Body of pancreas (tissue), 4 donors: ENCODE results near the gene KRT80. TPM values are rescaled to one million over a fixed set of nuclear protein-coding genes. Genes with fewer than 3 reads are reported as not detected.

Experiments
- ATAC-seq: fragments of 150-250 bp; one replicate; pipeline ENCODE4 v1.9.1; 2016
- DNase-seq, 4 donors: peaks; one replicate each; pipeline ENCODE4 v3.0.0-alpha.2; 2019
- H3K27ac ChIP-seq, 4 donors: fragments of 200-600 bp; sonication (generic); 1 replicate in 3 of 4; 2 replicates in 1 of 4; pipeline versions ENCODE4 v1.5.1 to v1.6.1; 2016 to 2019; ENCODE audit warnings: mild to moderate bottlenecking in 1 of 4, mixed read lengths in 1 of 4, moderate library complexity in 1 of 4
- H3K27me3 ChIP-seq, 2 donors: fragments of 200-600 bp; sonication (generic); one replicate each; pipeline ENCODE4 v1.6.0; 2016; ENCODE audit warnings: mild to moderate bottlenecking in 1 of 2
- H3K36me3 ChIP-seq, 2 donors: fragments of 200-600 bp; sonication (generic); replicated peaks in 1 of 2; 2 replicates each; pipeline ENCODE4 v1.5.1; 2016; ENCODE audit warnings: low read depth in 2 of 2; ENCODE audit not compliant: insufficient read depth in 1 of 2
- H3K4me1 ChIP-seq: fragments of 200-600 bp; sonication (generic); one replicate; pipeline ENCODE4 v1.6.0; 2016
- H3K4me3 ChIP-seq, 2 donors: fragments of 200-600 bp; sonication (generic); 1 replicate in 1 of 2; 2 replicates in 1 of 2; pipeline ENCODE4 v1.5.1; 2016 to 2019
- H3K9me3 ChIP-seq, 3 donors: fragments of 200-600 bp; sonication (generic); 1 replicate in 2 of 3; 2 replicates in 1 of 3; pipeline ENCODE4 v1.5.1; 2016
- CTCF ChIP-seq, 7 experiments: fragments of 450-650 bp in 4 of 7; fragments of 200-600 bp in 3 of 7; sonication (generic) in 3 of 7; IDR thresholded peaks; one replicate each; pipeline ENCODE4 v1.5.1; 2016 to 2019; ENCODE audit warnings: antibody characterized with exemption in 7 of 7
- POLR2A ChIP-seq, 3 donors: fragments of 450-650 bp; IDR thresholded peaks; one replicate each; pipeline ENCODE4 v1.6.1; 2016; ENCODE audit warnings: antibody characterized with exemption in 3 of 3, mild to moderate bottlenecking in 2 of 3
- WGBS, 2 donors: methylation state at CpG; one replicate each; pipeline ENCODE4 v1.1.5; 2017; 5-methylcytosine and 5-hydroxymethylcytosine counted together
- intact Hi-C: fragments of 100-400 bp; cut with DNase I; formaldehyde crosslinking; loops from one replicate; pipeline ENCODE4 v1.15.1; 2023
- total RNA-seq, 2 donors: library from RNA; depleted of rRNA; stranded (reverse); fragments of >200 nt; gene quantifications; one replicate each; pipeline ENCODE4 v1.1.0, GENCODE V29; 2016

Gene KRT80
- total RNA-seq, 2 donors from 2014 or later: 10.2 to 11.9 TPM

GRCh38 chr12:52184813-52185212 lies 7.0 kb downstream of the KRT80 start:
- Histone ChIP-seq H3K36me3 (no peaks in the 10 kb centered on the region), H3K9me3 (no peaks in the 10 kb centered on the region), H3K4me1 (peaks cover 17% of the 10 kb centered on the region), H3K27me3 (no peaks in the 10 kb centered on the region), H3K4me3 (no peak overlapping the region), H3K27ac (no peak overlapping the region)
- ATAC-seq: no peak
- TF ChIP-seq POLR2A (IDR thresholded peaks at IDR 0.05) (no peak), CTCF (IDR thresholded peaks at IDR 0.05) (no peak)
- DNase-seq: no peak
- WGBS, 2 donors: 73 to 81% methylated on average over 6 of the region's 6 CpGs
- intact Hi-C loops: no loop called here

- no peak overlapping the region for H3K4me3 ChIP-seq
- no peaks in the 10 kb centered on the region for H3K36me3 ChIP-seq
- no peak overlapping the region for H3K27ac ChIP-seq
- no peak for DNase-seq
- no peak for ATAC-seq
- 87 to 91% methylated on average over 4 to 8 of the region's 8 CpGs for WGBS, 2 donors
- TF ChIP-seq POLR2A (IDR thresholded peaks at IDR 0.05) (no peak), CTCF (IDR thresholded peaks at IDR 0.05) (no peak)
- intact Hi-C loops: no loop called here
- peaks cover 12% of the 10 kb centered on the region for H3K4me1 ChIP-seq
- H3K27me3 ChIP-seq: no peaks in the 10 kb centered on the region
- H3K9me3 ChIP-seq: no peaks in the 10 kb centered on the region
These were observed 7.8 kb downstream of the KRT80 start for GRCh38 chr12:52183971-52184370.

- intact Hi-C loops: no loop called here
- 53 to 54% methylated on average over 6 of the region's 6 CpGs for WGBS, 2 donors
- ATAC-seq (no peak), DNase-seq (peak in 1 of 4 donors; percentile 39)
- Histone ChIP-seq H3K4me3 (no peak overlapping the region), H3K36me3 (no peaks in the 10 kb centered on the region), H3K4me1 (peaks cover 12% of the 10 kb centered on the region), H3K9me3 (no peaks in the 10 kb centered on the region), H3K27me3 (no peaks in the 10 kb centered on the region), H3K27ac (peak overlapping the region in 2 of 4 donors; percentile 28 to 36)
- TF ChIP-seq POLR2A (IDR thresholded peaks at IDR 0.05) (no peak), CTCF (IDR thresholded peaks at IDR 0.05) (no peak)
These were observed 8.3 kb downstream of the KRT80 start for GRCh38 chr12:52183544-52183910.

GRCh38 chr12:52182898-52183543 lies 8.8 kb downstream of the KRT80 start:
- 63 to 69% methylated on average over 9 of the region's 9 CpGs for WGBS, 2 donors
- peak; percentile 38 for ATAC-seq
- TF ChIP-seq CTCF (IDR thresholded peaks at IDR 0.05) (no peak), POLR2A (IDR thresholded peaks at IDR 0.05) (no peak)
- Histone ChIP-seq H3K9me3 (no peaks in the 10 kb centered on the region), H3K4me3 (no peak overlapping the region), H3K36me3 (no peaks in the 10 kb centered on the region), H3K27me3 (no peaks in the 10 kb centered on the region), H3K27ac (peak overlapping the region in 2 of 4 donors; percentile 28 to 36), H3K4me1 (peaks cover 12% of the 10 kb centered on the region)
- intact Hi-C loops: no loop called here
- peak in 1 of 4 donors; percentile 33 for DNase-seq

GRCh38 chr12:52182384-52182783 lies 9.4 kb downstream of the KRT80 start:
- DNase-seq (no peak), ATAC-seq (no peak)
- no peaks in the 10 kb centered on the region for H3K9me3 ChIP-seq
- H3K27me3 ChIP-seq: no peaks in the 10 kb centered on the region
- H3K4me1 ChIP-seq: peaks cover 12% of the 10 kb centered on the region
- no peaks in the 10 kb centered on the region for H3K36me3 ChIP-seq
- WGBS, 2 donors: 71 to 75% methylated on average over 5 of the region's 5 CpGs
- H3K4me3 ChIP-seq: no peak overlapping the region
- intact Hi-C loops: no loop called here
- H3K27ac ChIP-seq: no peak overlapping the region
- TF ChIP-seq CTCF (IDR thresholded peaks at IDR 0.05): no peak
- no peak for TF ChIP-seq POLR2A (IDR thresholded peaks at IDR 0.05)
